HL-60/S4 treated with phorbol 12-myristate 13-acetate at 8.2 ng/mL for 4 days and 3 days (cell line): ENCODE data around the gene FAM53A.

Experiments used
- in situ Hi-C: fragments of 300-500 bp; cut with MboI; formaldehyde crosslinking; loops from 2 replicates; pipeline ENCODE4 v1.15.0; 2022; ENCODE audit warnings: low sequenced_read_pairs

The FAM53A gene

GRCh38 chr4:1625600-1626138, 58.4 kb downstream of the FAM53A start:
- in situ Hi-C loops, result no loop called here

- in situ Hi-C loops, result no loop called here
These were observed 59.6 kb downstream of the FAM53A start for GRCh38 chr4:1624519-1624910.

- in situ Hi-C loops, result no loop called here
These were observed 60.1 kb downstream of the FAM53A start for GRCh38 chr4:1623821-1624518.

GRCh38 chr4:1623400-1623799, 60.7 kb downstream of the FAM53A start:
- in situ Hi-C loops, result no loop called here

- in situ Hi-C loops, result no loop called here
These were observed 61.2 kb downstream of the FAM53A start for GRCh38 chr4:1622956-1623355.

- in situ Hi-C loops, result no loop called here
These were observed 61.9 kb downstream of the FAM53A start for GRCh38 chr4:1622238-1622637.

GRCh38 chr4:1621526-1621925, 62.6 kb downstream of the FAM53A start:
- in situ Hi-C loops, result no loop called here

- in situ Hi-C loops, result no loop called here
These were observed 64.9 kb downstream of the FAM53A start for GRCh38 chr4:1619151-1619672.

- in situ Hi-C loops, result no loop called here
These were observed 65.7 kb downstream of the FAM53A start for GRCh38 chr4:1618438-1618837.

- in situ Hi-C loops, result no loop called here
These were observed 67.6 kb downstream of the FAM53A start for GRCh38 chr4:1616557-1616930.

- in situ Hi-C loops, result no loop called here
These were observed 68.1 kb downstream of the FAM53A start for GRCh38 chr4:1615786-1616556.

GRCh38 chr4:1614854-1615595, 69.1 kb downstream of the FAM53A start:
- in situ Hi-C loops, result no loop called here

GRCh38 chr4:1614502-1614853, 69.6 kb downstream of the FAM53A start:
- in situ Hi-C loops, result no loop called here

- in situ Hi-C loops, result no loop called here
These were observed 70.1 kb downstream of the FAM53A start for GRCh38 chr4:1614049-1614448.

GRCh38 chr4:1613099-1613495, 71.0 kb downstream of the FAM53A start:
- in situ Hi-C loops, result no loop called here

- in situ Hi-C loops, result no loop called here
These were observed 71.6 kb downstream of the FAM53A start for GRCh38 chr4:1612278-1613098.

- in situ Hi-C loops, result no loop called here
These were observed 72.6 kb downstream of the FAM53A start for GRCh38 chr4:1611501-1611870.

- in situ Hi-C loops, result no loop called here
These were observed 73.2 kb downstream of the FAM53A start for GRCh38 chr4:1610791-1611500.

- in situ Hi-C loops, result no loop called here
These were observed 74.0 kb downstream of the FAM53A start for GRCh38 chr4:1609901-1610790.
